NCI-H128 (cell line): ENCODE data around the gene ALG6.
"Not testable (repeated sequence)": the region's sequence is repeated elsewhere in the genome, so short reads cannot be mapped to it uniquely, and the experiment has no call there.

Experiments used
- DNase-seq: peaks from one replicate; lab custom pipeline; 2025; ENCODE audit not compliant: unreplicated experiment; lab: John Stamatoyannopoulos, UW

ALG6 gene

GRCh38 chr1:63411066-63411465 is 43.6 kb downstream of the ALG6 start:
- no peak for DNase-seq

- DNase-seq, result no peak
These were observed 46.0 kb downstream of the ALG6 start for GRCh38 chr1:63413394-63413793.

- no peak for DNase-seq
These were observed 47.4 kb downstream of the ALG6 start for GRCh38 chr1:63414691-63415365.

- DNase-seq, result no peak
These were observed 50.7 kb downstream of the ALG6 start for GRCh38 chr1:63418101-63418500.

GRCh38 chr1:63420746-63421145 is 53.3 kb downstream of the ALG6 start:
- not testable (repeated sequence) for DNase-seq

- no peak for DNase-seq
These were observed 56.2 kb downstream of the ALG6 start for GRCh38 chr1:63423649-63424048.

GRCh38 chr1:63428815-63429214 is 61.4 kb downstream of the ALG6 start:
- DNase-seq, result no peak

- no peak for DNase-seq
These were observed 61.9 kb downstream of the ALG6 start for GRCh38 chr1:63429281-63429680.

- no peak for DNase-seq
These were observed 67.7 kb downstream of the ALG6 start for GRCh38 chr1:63435161-63435560.

GRCh38 chr1:63442141-63442475 is 74.7 kb downstream of the ALG6 start:
- DNase-seq, result no peak

- no peak for DNase-seq
These were observed 81.4 kb downstream of the ALG6 start for GRCh38 chr1:63448731-63449246.

- no peak for DNase-seq
These were observed 83.0 kb downstream of the ALG6 start for GRCh38 chr1:63450416-63450815.

- DNase-seq, result no peak
These were observed 85.8 kb downstream of the ALG6 start for GRCh38 chr1:63453232-63453631.

GRCh38 chr1:63454269-63454668 is 86.8 kb downstream of the ALG6 start:
- no peak for DNase-seq

GRCh38 chr1:63458750-63459149 is 91.3 kb downstream of the ALG6 start:
- DNase-seq, result no peak

GRCh38 chr1:63461661-63462230 is 94.3 kb downstream of the ALG6 start:
- no peak for DNase-seq

- no peak for DNase-seq
These were observed 95.8 kb downstream of the ALG6 start for GRCh38 chr1:63463248-63463647.

GRCh38 chr1:63466181-63466580 is 98.8 kb downstream of the ALG6 start:
- no peak for DNase-seq

GRCh38 chr1:63466759-63467158 is 99.3 kb downstream of the ALG6 start:
- DNase-seq, result no peak

- not testable (repeated sequence) for DNase-seq
These were observed 101.3 kb downstream of the ALG6 start for GRCh38 chr1:63468683-63469082.

- no peak for DNase-seq
These were observed 108.3 kb downstream of the ALG6 start for GRCh38 chr1:63475761-63476160.

- DNase-seq, result no peak
These were observed 112.6 kb downstream of the ALG6 start for GRCh38 chr1:63480057-63480456.

- DNase-seq, result no peak
These were observed 119.2 kb downstream of the ALG6 start for GRCh38 chr1:63486629-63487028.
